DOHH2 (cell line): ENCODE data around the gene ARV1.

Experiments
- H3F3A ChIP-seq: fragments of 200-600 bp; sonication (generic), shearing (Covaris generic); 2 replicates; pipeline ENCODE4 v1.6.0; 2016; ENCODE audit warnings: antibody characterized with exemption, mild to moderate bottlenecking; ENCODE audit not compliant: control insufficient read depth, insufficient read depth
- H3K27ac ChIP-seq: fragments of 200-600 bp; sonication (generic); 2 replicates; pipeline ENCODE4 v1.5.1; 2014; ENCODE audit warnings: low read depth, mild to moderate bottlenecking, low read length, moderate library complexity
- H3K27me3 ChIP-seq: fragments of 200-600 bp; sonication (generic); 2 replicates; pipeline ENCODE4 v1.6.1; 2014; ENCODE audit warnings: mild to moderate bottlenecking, low read length, mixed read lengths; ENCODE audit not compliant: control insufficient read depth
- H3K36me3 ChIP-seq: fragments of 200-600 bp; sonication (generic); 2 replicates; pipeline ENCODE4 v1.6.1; 2014; ENCODE audit warnings: mild to moderate bottlenecking, low read length, moderate library complexity, mixed read lengths; ENCODE audit not compliant: control insufficient read depth
- H3K4me1 ChIP-seq: fragments of 200-600 bp; sonication (generic); 2 replicates; pipeline ENCODE4 v1.6.1; 2014; ENCODE audit warnings: mild to moderate bottlenecking, low read length, mixed read lengths; ENCODE audit not compliant: control insufficient read depth
- H3K4me2 ChIP-seq: fragments of 200-600 bp; sonication (generic); 2 replicates; pipeline ENCODE4 v1.6.0; 2014; ENCODE audit warnings: mild to moderate bottlenecking, low read length, moderate library complexity
- H3K4me3 ChIP-seq: fragments of 200-600 bp; sonication (generic); 2 replicates; pipeline ENCODE4 v1.5.1; 2014; ENCODE audit warnings: mild to moderate bottlenecking, low read length, mixed read lengths
- H3K79me2 ChIP-seq: fragments of 200-600 bp; sonication (generic); 2 replicates; pipeline ENCODE4 v1.6.1; 2014; ENCODE audit warnings: mild to moderate bottlenecking, low read length, mixed read lengths; ENCODE audit not compliant: control insufficient read depth
- H3K9me2 ChIP-seq: fragments of 200-600 bp; sonication (generic); replicated peaks from 2 replicates; pipeline ENCODE4 v1.6.1; 2014; ENCODE audit warnings: mild to moderate bottlenecking, low read length, mixed read lengths; ENCODE audit not compliant: control insufficient read depth
- H3K9me3 ChIP-seq: fragments of 200-600 bp; sonication (generic); 2 replicates; pipeline ENCODE4 v1.6.1; 2014; ENCODE audit warnings: antibody characterized with exemption, low read length, mixed read lengths; ENCODE audit not compliant: control insufficient read depth, insufficient read depth
- H4K20me1 ChIP-seq: fragments of 200-600 bp; sonication (generic); 2 replicates; pipeline ENCODE4 v1.6.0; 2014; ENCODE audit warnings: low read depth, mild to moderate bottlenecking, antibody characterized with exemption, low read length, moderate library complexity; ENCODE audit not compliant: control insufficient read depth, insufficient read depth
- EZH2phosphoT487 ChIP-seq: fragments of 200-600 bp; sonication (generic); IDR thresholded peaks from 2 replicates; pipeline ENCODE4 v1.6.1; 2017; ENCODE audit warnings: borderline replicate concordance, mild to moderate bottlenecking, antibody characterized with exemption, low read length, moderate library complexity, mixed read lengths
- TF ChIP-seq, protein P1 (sequence below): fragments of 200-600 bp; sonication (generic); IDR thresholded peaks from one replicate; pipeline ENCODE4 v1.5.1; 2014; ENCODE audit warnings: antibody characterized with exemption, mild to moderate bottlenecking, low read depth, low read length; ENCODE audit not compliant: poor library complexity, severe bottlenecking

ARV1 gene

DNA sequence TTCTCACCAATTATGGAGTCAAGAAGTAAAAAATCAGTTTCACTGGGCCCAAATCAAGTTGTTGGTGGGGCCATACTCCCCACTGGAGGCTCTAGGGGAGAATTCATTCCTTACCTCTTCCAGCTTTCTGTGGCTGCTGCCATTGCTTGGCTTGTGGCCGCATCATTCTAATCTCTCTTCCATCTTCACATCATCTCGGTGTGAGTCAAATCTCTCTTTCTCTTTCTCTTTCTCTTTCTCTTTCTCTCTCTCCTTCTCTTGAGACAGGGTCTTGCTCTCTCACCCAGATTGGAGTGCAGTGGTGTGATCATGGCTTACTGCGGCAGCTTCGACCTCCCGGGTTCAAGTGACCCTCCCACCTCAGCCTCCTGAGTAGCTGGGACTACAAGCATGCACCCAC is 33.1 kb downstream of the ARV1 start:
- H3K79me2 ChIP-seq, result no peaks in the 10 kb centered on the region
- no peak overlapping the region for H3K4me2 ChIP-seq
- no peaks in the 10 kb centered on the region for H4K20me1 ChIP-seq
- TF ChIP-seq, protein P1, sequence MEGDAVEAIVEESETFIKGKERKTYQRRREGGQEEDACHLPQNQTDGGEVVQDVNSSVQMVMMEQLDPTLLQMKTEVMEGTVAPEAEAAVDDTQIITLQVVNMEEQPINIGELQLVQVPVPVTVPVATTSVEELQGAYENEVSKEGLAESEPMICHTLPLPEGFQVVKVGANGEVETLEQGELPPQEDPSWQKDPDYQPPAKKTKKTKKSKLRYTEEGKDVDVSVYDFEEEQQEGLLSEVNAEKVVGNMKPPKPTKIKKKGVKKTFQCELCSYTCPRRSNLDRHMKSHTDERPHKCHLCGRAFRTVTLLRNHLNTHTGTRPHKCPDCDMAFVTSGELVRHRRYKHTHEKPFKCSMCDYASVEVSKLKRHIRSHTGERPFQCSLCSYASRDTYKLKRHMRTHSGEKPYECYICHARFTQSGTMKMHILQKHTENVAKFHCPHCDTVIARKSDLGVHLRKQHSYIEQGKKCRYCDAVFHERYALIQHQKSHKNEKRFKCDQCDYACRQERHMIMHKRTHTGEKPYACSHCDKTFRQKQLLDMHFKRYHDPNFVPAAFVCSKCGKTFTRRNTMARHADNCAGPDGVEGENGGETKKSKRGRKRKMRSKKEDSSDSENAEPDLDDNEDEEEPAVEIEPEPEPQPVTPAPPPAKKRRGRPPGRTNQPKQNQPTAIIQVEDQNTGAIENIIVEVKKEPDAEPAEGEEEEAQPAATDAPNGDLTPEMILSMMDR, result no peak
- no peak for TF ChIP-seq EZH2phosphoT487
- no peaks in the 10 kb centered on the region for H3F3A ChIP-seq
- H3K36me3 ChIP-seq, result no peaks in the 10 kb centered on the region
- H3K4me1 ChIP-seq, result no peaks in the 10 kb centered on the region
- no peak overlapping the region for H3K4me3 ChIP-seq
- no peaks in the 10 kb centered on the region for H3K27me3 ChIP-seq
- no peaks in the 10 kb centered on the region for H3K9me3 ChIP-seq
- no peaks in the 10 kb centered on the region for H3K9me2 ChIP-seq
- no peak overlapping the region for H3K27ac ChIP-seq

DNA sequence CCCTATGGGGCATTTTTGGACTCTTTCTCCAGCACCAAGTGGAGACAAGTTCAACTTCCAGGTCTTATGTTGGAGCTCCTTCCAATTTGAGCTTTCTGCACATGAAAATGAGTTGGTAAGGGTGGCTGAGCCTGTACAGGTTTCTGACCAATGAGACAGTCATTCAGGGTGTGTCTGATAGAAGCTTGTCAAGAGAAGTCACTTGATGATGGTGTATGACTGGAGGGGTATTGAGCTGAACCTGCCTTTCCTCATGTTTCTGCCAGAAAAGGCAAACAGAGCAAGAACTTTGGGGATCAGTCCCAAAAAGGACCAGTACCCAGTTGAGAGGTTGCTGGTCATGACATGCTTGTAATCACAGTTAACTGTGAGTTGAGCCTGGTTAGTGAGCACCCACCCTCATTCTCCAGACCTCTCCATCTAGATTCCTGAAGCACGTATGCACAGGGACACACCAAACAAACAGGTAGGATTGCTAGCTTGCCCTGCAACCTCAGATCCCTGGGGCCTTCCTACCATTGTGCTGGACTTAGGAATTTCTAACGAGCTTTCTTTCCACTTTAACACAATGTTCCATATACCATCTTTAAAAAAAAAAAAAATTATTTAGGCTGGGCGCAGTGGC is 34.6 kb downstream of the ARV1 start:
- Histone ChIP-seq H3K4me1 (no peaks in the 10 kb centered on the region), H4K20me1 (no peaks in the 10 kb centered on the region), H3K9me3 (no peaks in the 10 kb centered on the region), H3K36me3 (no peaks in the 10 kb centered on the region), H3K27me3 (no peaks in the 10 kb centered on the region), H3K27ac (no peak overlapping the region), H3K4me2 (no peak overlapping the region), H3K9me2 (no peaks in the 10 kb centered on the region), H3K79me2 (no peaks in the 10 kb centered on the region), H3F3A (no peaks in the 10 kb centered on the region), H3K4me3 (no peak overlapping the region)
- no peak for TF ChIP-seq EZH2phosphoT487
- TF ChIP-seq, protein P1, result no peak

DNA sequence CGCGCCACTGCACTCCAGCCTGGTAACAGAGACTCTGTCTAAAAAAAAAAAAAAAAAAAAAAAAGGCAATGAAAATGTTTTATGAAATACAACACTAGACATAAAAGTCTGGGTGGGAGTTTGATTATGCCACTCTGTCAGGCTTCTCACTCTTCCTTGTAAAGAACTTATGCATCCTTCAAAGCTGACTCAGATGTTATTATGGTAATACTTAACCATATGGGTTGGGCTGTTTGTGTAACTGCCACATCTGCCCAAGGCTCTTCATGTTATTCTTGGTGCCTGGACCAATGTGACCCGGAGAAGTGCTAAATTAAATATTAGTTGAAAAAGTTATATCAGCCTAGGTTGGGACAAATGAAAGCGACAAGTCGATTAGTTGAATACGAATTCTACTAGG is 37.3 kb downstream of the ARV1 start:
- TF ChIP-seq, protein P1, result no peak
- no peak for TF ChIP-seq EZH2phosphoT487
- Histone ChIP-seq H3K4me1 (no peaks in the 10 kb centered on the region), H3F3A (no peaks in the 10 kb centered on the region), H4K20me1 (no peaks in the 10 kb centered on the region), H3K4me3 (no peak overlapping the region), H3K9me3 (no peaks in the 10 kb centered on the region), H3K27ac (no peak overlapping the region), H3K79me2 (no peaks in the 10 kb centered on the region), H3K36me3 (no peaks in the 10 kb centered on the region), H3K27me3 (no peaks in the 10 kb centered on the region), H3K4me2 (no peak overlapping the region), H3K9me2 (no peaks in the 10 kb centered on the region)

DNA sequence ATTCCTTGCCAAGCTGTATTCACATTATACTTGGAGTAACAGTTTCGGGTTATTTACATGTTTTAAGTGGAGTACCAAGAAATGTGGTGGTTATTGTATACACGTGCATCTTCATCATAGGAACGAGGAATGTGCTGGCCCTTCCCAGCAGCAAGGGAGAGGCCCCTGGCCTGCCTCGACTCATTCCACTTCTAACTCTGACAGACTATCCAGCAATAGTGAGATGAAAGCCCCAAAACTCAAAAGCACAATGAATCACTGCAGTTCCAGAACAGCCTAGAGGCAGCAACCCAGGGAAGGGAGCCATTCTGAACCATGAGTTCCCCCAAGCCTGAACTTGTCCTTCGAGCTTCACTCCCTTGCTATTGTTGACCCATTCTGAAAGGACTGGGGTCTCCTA is 38.1 kb downstream of the ARV1 start:
- Histone ChIP-seq H4K20me1 (no peaks in the 10 kb centered on the region), H3K79me2 (no peaks in the 10 kb centered on the region), H3K36me3 (no peaks in the 10 kb centered on the region), H3K4me1 (no peaks in the 10 kb centered on the region), H3K9me2 (no peaks in the 10 kb centered on the region), H3K27me3 (no peaks in the 10 kb centered on the region), H3K27ac (no peak overlapping the region), H3K9me3 (no peaks in the 10 kb centered on the region), H3K4me3 (no peak overlapping the region), H3F3A (no peaks in the 10 kb centered on the region), H3K4me2 (no peak overlapping the region)
- TF ChIP-seq EZH2phosphoT487, result no peak
- TF ChIP-seq, protein P1, result no peak
